ENCODE results near the gene UST. TPM values are rescaled to one million over a fixed set of nuclear protein-coding genes. Genes with fewer than 3 reads are reported as not detected.
A peak's percentile ranks its signal among the peaks of the same experiment; 100 is the strongest.

UST gene
- total and polyA plus RNA-seq, 9 of the 15 experiments (the other 6 are each of a cell fraction or from before 2014, with no cell fraction given) = 0.04 to 0.10 TPM; not detected in 7

GRCh38 chr6:149085557-149085938 lies 338.7 kb downstream of the UST start:
- Histone ChIP-seq H3K9me3 (replicated peaks; ENCODE audit: control insufficient read depth, insufficient read depth, low read depth, low read length) (no peaks in the 10 kb centered on the region), H4K20me1 (replicated peaks; ENCODE audit: control insufficient read depth, insufficient read depth, low read length) (no peaks in the 10 kb centered on the region; the same call in 1 of the 2 replicates), H3K4me3 (no peak overlapping the region), H3K27me3 (ENCODE audit: control insufficient read depth in 2 of 2, insufficient read depth in 2 of 2, low read length in 2 of 2) (peaks cover 0 to 12% of the 10 kb centered on the region in 2 experiments; a peak in 3 of 5 replicates), H3K4me2 (ENCODE audit: insufficient read depth, low read length) (no peak overlapping the region), H3K79me2 (ENCODE audit: control insufficient read depth, insufficient read depth, low read length) (no peaks in the 10 kb centered on the region), H3K4me1 (replicated peaks in 1 of 2; ENCODE audit: control insufficient read depth in 2 of 2, insufficient read depth in 2 of 2, low read length in 2 of 2) (no peaks in the 10 kb centered on the region), H3K27ac (ENCODE audit: extremely low read depth, low read depth, low read length) (no peak overlapping the region), H3K9me1 (ENCODE audit: control insufficient read depth, insufficient read depth, low read length) (no peaks in the 10 kb centered on the region), H3K36me3 (ENCODE audit: control insufficient read depth, insufficient read depth, low read length) (no peaks in the 10 kb centered on the region), H3K9ac (ENCODE audit: insufficient read depth in 1 of 2, low read depth in 2 of 2, low read length in 2 of 2) (no peak overlapping the region), H2AFZ (ENCODE audit: low read depth, low read length) (no peak overlapping the region)
- ChIA-PET POLR2A (interaction anchor here (0.5 to 1.0 kb wide), 4 partner anchors 10 to 257 kb away, joined by 3 to 5 read pairs (median 4); no protein-coding TSS in a partner anchor), CTCF (ENCODE audit: low intra/inter-chr PET ratio) (interaction anchor here (5.9 kb wide), 1 partner anchor 346 kb away, joined by 67 read pairs; no protein-coding TSS in a partner anchor)
- DNase-seq (ENCODE audit: extremely low read depth in 1 of 4, low spot score in 3 of 4) = no peak
- no peak for ATAC-seq
- FAIRE-seq = no peak
- no TSS peak for BruUV-seq (replicated peaks)
- intact Hi-C loops (cut with micrococcal nuclease) (no loop called here), in situ Hi-C loops (cut with MboI) (no loop called here)
- TF ChIP-seq KDM1A (IDR thresholded peaks at IDR 0.05) = peak; percentile 43 to 64
- TF ChIP-seq NCOA1 (IDR thresholded peaks at IDR 0.05; ENCODE audit: low read depth) = no peak
- TF ChIP-seq ZBTB34 (CRISPR knock-in tag; IDR thresholded peaks at IDR 0.05) = no peak
- TF ChIP-seq CREB3 (tag; conservative IDR thresholded peaks at IDR 0.05; ENCODE audit: low read depth) = no peak
- TF ChIP-seq KAT2B (IDR thresholded peaks at IDR 0.05; ENCODE audit: low read depth, low read length) = no peak
- TF ChIP-seq ELF4 (CRISPR knock-in tag; IDR thresholded peaks at IDR 0.05) = no peak
